Uterus (tissue), 4 donors: ENCODE measurements around the gene ZNF560. TPM values are rescaled to one million over a fixed set of nuclear protein-coding genes. Genes with fewer than 3 reads are reported as not detected.
"Not testable (repeated sequence)": the region's sequence is repeated elsewhere in the genome, so short reads cannot be mapped to it uniquely, and the experiment has no call there.

Experiments
- DNase-seq, 2 donors: peaks; one replicate each; pipeline ENCODE4 v3.0.0-alpha.2; 2019 to 2020
- H3K27ac ChIP-seq, 2 donors: fragments of 200-600 bp; sonication (generic); 1 replicate in 1 of 2; 2 replicates in 1 of 2; pipeline ENCODE4 v1.5.1; 2016 to 2018
- H3K27me3 ChIP-seq, 2 donors: fragments of 200-600 bp; sonication (generic); one replicate each; pipeline ENCODE4 v1.5.1; 2018 to 2019; ENCODE audit warnings: control low read depth in 1 of 2
- H3K36me3 ChIP-seq, 2 donors: fragments of 200-600 bp; sonication (generic); one replicate each; pipeline ENCODE4 v1.5.1; 2019; ENCODE audit warnings: control low read depth in 1 of 2
- H3K4me1 ChIP-seq, 2 donors: fragments of 200-600 bp; sonication (generic); one replicate each; pipeline ENCODE4 v1.5.1; 2018 to 2019; ENCODE audit warnings: control low read depth in 1 of 2
- H3K4me3 ChIP-seq, 2 donors: fragments of 200-600 bp; sonication (generic); 1 replicate in 1 of 2; 2 replicates in 1 of 2; pipeline ENCODE4 v1.5.1; 2018 to 2019; ENCODE audit warnings: mild to moderate bottlenecking in 1 of 2
- H3K9me3 ChIP-seq, 2 donors: fragments of 200-600 bp; sonication (generic); one replicate each; pipeline ENCODE4 v1.5.1; 2019; ENCODE audit warnings: control low read depth in 1 of 2
- POLR2A ChIP-seq, 2 donors: fragments of 450-650 bp; IDR thresholded peaks; one replicate each; pipeline ENCODE4 v1.6.1; 2016; ENCODE audit warnings: antibody characterized with exemption in 2 of 2, mild to moderate bottlenecking in 1 of 2, moderate library complexity in 1 of 2
- intact Hi-C: fragments of 100-400 bp; cut with DNase I; formaldehyde crosslinking; loops from one replicate; pipeline ENCODE4 v1.15.1; 2023; ENCODE audit warnings: low total_unique reads
- total RNA-seq, 4 donors: library from RNA; depleted of rRNA in 3 of 4; stranded (reverse); fragments of >200 nt in 3 of 4; gene quantifications; one replicate each; pipeline versions ENCODE4 v1.1.0 to v1.2.4, GENCODE V29; 2014 to 2023
- TF ChIP-seq, protein P1 (sequence below), 4 experiments: fragments of 200-600 bp in 2 of 4; fragments of 450-650 bp in 2 of 4; sonication (generic) in 2 of 4; IDR thresholded peaks; one replicate each; pipeline ENCODE4 v1.5.1; 2016 to 2019; ENCODE audit warnings: antibody characterized with exemption in 4 of 4, mild to moderate bottlenecking in 2 of 4, moderate library complexity in 1 of 4
- donor health status: DM: yes; HTN: yes; CAD: no.

ZNF560 gene
- under 1 TPM in 1 of 4 donors, not detected in 3; 0.37 TPM for total RNA-seq

DNA sequence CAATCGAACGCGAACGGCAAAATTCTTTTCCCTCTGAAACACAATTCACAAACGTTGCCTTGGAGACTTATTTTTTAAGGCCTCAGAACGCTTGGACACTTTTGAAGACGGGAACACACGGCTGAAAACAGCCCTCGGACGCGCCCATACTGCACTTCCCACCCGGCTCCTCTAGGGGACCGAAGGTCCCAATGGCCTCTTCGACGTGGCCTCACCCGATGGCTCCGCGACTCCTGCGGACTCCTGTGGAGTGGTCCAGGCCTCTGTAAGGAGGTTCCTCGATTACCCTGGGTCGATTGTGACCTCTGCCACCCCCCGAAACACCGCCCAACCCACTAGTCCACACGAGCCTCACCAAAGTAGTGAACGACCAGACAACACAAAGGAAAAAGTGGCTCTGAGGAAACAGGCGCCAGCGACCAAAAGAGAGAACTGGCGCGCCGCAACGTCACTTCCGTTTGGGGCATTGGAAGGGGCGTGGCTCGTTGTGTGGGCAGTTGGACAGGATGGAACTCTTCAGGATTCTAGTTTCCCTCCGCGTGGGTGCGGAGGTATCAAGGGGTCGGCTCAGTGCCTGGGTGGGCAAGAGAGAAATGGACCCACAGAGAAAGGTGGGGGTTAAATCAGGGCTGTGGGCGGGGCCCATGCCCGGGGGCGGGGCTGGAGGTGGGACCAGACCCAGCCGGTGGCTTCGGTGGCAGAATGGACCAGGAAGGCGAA lies at the start of gene ZNF560:
Gene ZNF560 (minus strand): TSS at position 434 of the 720 bp plus-strand sequence. CDS start 23,303 bp downstream, outside the sequence.
- no peak for DNase-seq
- H3K27ac ChIP-seq = no peak within 1 kb of the TSS
- no peak within 1 kb of the TSS for H3K4me3 ChIP-seq
- intact Hi-C loops = no loop called here
- peaks cover 0 to 15% of the 10 kb centered on the region in 2 donors for H3K9me3 ChIP-seq
- no peaks in the 10 kb centered on the region for H3K36me3 ChIP-seq
- H3K4me1 ChIP-seq = no peaks in the 10 kb centered on the region
- no peak for TF ChIP-seq POLR2A (IDR thresholded peaks at IDR 0.05)
- no peaks in the 10 kb centered on the region for H3K27me3 ChIP-seq

DNA sequence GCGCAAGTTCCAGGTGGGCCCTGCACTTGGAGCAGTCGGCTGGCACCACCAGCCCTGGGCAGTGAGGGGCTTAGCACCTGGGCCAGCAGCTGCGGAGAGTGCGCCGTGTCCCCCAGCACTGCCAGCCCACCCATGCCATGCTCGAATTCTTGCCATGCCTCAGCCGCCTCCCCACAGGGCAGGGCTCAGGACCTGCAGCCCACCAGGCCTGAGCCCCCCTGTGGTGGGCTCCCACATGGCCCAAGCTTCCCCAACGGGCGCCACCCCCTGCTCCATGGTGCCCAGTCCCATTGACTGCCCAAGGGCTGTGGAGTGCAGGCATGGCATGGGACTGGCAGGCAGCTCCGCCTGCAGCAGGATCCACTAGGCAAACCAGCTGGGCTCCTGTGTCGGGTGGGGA lies 49.5 kb upstream of the ZNF560 start:
- intact Hi-C loops = no loop called here
- Histone ChIP-seq H3K27me3 (no peaks in the 10 kb centered on the region), H3K9me3 (peaks cover 0 to 8% of the 10 kb centered on the region in 2 donors), H3K4me3 (no peak overlapping the region), H3K36me3 (no peaks in the 10 kb centered on the region), H3K4me1 (no peaks in the 10 kb centered on the region), H3K27ac (no peak overlapping the region)
- DNase-seq = no peak
- TF ChIP-seq, protein P1, sequence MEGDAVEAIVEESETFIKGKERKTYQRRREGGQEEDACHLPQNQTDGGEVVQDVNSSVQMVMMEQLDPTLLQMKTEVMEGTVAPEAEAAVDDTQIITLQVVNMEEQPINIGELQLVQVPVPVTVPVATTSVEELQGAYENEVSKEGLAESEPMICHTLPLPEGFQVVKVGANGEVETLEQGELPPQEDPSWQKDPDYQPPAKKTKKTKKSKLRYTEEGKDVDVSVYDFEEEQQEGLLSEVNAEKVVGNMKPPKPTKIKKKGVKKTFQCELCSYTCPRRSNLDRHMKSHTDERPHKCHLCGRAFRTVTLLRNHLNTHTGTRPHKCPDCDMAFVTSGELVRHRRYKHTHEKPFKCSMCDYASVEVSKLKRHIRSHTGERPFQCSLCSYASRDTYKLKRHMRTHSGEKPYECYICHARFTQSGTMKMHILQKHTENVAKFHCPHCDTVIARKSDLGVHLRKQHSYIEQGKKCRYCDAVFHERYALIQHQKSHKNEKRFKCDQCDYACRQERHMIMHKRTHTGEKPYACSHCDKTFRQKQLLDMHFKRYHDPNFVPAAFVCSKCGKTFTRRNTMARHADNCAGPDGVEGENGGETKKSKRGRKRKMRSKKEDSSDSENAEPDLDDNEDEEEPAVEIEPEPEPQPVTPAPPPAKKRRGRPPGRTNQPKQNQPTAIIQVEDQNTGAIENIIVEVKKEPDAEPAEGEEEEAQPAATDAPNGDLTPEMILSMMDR (IDR thresholded peaks at IDR 0.05) = no peak
- TF ChIP-seq POLR2A (IDR thresholded peaks at IDR 0.05) = no peak

DNA sequence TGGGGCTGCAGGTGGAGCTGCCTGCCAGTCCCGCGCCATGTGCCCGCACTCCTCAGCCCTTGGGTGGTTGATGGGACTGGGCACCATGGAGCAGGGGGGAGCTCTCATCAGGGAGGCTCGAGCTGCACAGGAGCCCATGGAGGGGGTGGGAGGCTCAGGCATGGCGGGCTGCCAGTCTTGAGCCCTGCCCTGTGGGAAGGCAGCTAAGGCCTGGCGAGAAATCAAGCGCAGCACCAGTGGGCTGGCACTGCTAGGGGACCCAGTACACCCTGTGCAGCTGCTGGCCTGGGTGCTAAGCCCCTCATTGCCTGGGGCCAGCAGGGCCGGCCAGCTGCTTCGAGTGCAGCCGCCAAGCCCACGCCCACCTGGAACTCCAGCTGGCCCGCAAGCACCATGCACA lies 42.9 kb upstream of the ZNF560 start:
- H3K36me3 ChIP-seq, H3K27me3 ChIP-seq, H3K4me3 ChIP-seq, H3K27ac ChIP-seq, DNase-seq, H3K9me3 ChIP-seq, H3K4me1 ChIP-seq, intact Hi-C loops: not testable (repeated sequence)

DNA sequence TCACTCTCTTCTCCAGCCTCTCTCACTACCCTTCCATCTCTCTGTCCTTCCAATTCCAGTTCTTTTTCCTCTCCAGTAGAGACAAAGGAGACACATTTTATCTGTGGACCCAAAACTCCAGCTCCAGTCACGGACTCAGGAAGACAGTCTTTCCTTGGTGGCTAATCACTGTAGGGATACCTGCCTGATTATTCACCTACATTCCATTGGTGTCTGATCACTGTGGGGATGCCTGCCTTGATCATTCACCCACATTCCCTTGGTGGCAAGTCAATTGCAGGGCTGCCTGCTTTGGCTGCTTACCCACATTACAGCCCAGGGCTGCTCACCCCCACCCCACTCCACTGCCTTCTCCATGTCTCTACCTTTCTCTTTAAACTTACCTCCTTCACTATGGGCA lies 41.5 kb upstream of the ZNF560 start:
- intact Hi-C loops, DNase-seq, H3K27me3 ChIP-seq, H3K27ac ChIP-seq, H3K4me3 ChIP-seq, H3K9me3 ChIP-seq, H3K4me1 ChIP-seq, H3K36me3 ChIP-seq: not testable (repeated sequence)

DNA sequence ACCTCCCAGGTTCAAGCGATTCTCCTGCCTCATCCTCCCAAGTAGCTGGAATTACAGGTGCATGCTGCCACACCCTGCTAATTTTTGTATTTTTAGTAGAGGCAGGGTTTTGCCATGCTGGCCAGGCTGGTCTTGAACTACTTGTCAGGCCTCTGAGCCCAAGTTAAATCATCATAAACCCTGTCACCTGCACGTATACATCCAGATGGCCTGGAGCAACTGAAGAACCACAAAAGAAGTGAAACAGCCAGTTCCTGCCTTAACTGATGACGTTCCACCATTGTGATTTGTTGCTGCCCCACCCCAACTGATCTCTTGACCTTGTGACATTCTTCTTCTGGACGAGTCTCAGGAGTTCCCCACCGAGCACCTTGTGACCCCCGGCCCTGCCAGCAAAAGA lies 40.8 kb upstream of the ZNF560 start:
- DNase-seq, intact Hi-C loops, H3K27me3 ChIP-seq, H3K36me3 ChIP-seq, H3K4me1 ChIP-seq: not testable (repeated sequence)
- peak overlapping the region; percentile 82 to 92 for H3K27ac ChIP-seq
- H3K4me3 ChIP-seq = peak overlapping the region; percentile 56 to 60
- peaks cover 0 to 13% of the 10 kb centered on the region in 2 donors for H3K9me3 ChIP-seq

DNA sequence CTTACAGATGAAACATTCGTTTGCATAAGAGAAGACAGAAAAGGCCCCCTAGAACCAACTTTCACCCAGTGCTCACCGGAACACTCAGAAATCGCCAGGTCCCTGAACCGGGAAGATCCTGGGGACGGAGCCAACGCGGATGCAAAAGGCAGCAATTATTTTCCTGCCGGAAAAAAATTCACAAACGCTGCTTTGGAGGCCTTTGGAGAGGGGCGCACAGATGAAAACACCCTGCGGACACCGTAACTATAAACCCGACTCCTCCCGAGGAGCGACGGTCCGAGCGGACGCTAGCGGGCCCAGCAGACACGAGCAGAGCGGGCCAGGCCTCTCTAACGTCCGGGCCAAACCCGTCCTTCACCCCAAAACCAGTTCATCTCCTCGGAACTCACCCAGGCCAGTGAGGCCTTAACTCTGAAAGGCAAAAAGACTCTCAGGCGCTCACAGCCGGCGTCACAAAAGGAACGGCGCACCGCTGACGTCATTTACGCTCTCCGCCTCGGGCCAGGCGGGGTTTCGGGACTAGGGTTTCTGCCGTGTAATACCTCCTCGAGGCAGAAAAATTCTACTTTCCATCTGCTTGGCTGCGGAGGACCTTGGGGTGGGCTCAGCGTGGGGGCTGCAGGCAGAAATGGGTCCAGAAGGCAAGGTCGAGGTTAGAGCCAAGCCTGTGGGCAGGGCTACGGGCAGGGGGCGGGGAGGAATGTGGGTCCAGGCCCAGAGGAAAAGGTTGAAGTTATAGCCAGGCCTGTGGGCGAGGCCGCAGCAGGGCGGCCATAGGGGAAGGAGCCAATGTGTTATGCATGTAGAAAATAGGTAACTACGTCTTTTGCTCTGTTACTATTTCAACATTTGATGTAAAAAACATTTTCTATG lies 40.0 kb upstream of the ZNF560 start, which contains the start of gene ZNF426:
Gene ZNF426 (minus strand): TSS at position 463 of the 876 bp plus-strand sequence. CDS start 2,413 bp downstream, outside the sequence.
- Histone ChIP-seq H3K9me3 (peaks cover 0 to 21% of the 10 kb centered on the region in 2 donors), H3K4me3 (peak within 1 kb of the TSS; percentile 56 to 60), H3K4me1 (no peaks in the 10 kb centered on the region), H3K27me3 (no peaks in the 10 kb centered on the region), H3K27ac (peak within 1 kb of the TSS; percentile 82 to 92), H3K36me3 (peaks cover 0 to 1% of the 10 kb centered on the region in 2 donors)
- intact Hi-C loops = no loop called here
- TF ChIP-seq, protein P1 (IDR thresholded peaks at IDR 0.05) = no peak
- peak in 1 of 2 donors; percentile 17 for TF ChIP-seq POLR2A (IDR thresholded peaks at IDR 0.05)
- peak; percentile 83 to 86 for DNase-seq

DNA sequence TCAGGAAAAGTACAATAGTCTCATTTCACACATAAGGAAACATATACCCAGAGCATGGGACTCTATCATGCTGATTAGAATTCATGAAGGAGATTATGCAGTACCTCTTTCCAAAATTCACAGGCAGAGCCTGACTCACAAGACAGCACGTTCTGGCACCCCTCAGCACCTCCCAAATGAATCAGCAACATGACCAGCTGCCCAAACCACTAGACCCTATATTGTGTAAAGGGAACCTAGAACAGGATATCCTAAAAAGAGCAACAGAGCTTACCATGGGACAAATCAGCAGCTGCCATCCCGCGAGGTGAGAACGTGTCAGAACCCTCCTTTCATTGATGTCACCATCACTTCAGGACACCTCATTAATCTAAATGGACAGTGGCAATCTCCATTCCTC lies 37.5 kb upstream of the ZNF560 start:
- H3K4me1 ChIP-seq = no peaks in the 10 kb centered on the region
- TF ChIP-seq, protein P1 (IDR thresholded peaks at IDR 0.05) = no peak
- no peak for TF ChIP-seq POLR2A (IDR thresholded peaks at IDR 0.05)
- H3K27me3 ChIP-seq = no peaks in the 10 kb centered on the region
- no peak for DNase-seq
- no peak overlapping the region for H3K27ac ChIP-seq
- peaks cover 0 to 3% of the 10 kb centered on the region in 2 donors for H3K36me3 ChIP-seq
- intact Hi-C loops = no loop called here
- peaks cover 0 to 46% of the 10 kb centered on the region in 2 donors for H3K9me3 ChIP-seq
- no peak overlapping the region for H3K4me3 ChIP-seq
